Lower leg skin (tissue), 3 donors: ENCODE data around the gene OR2B6.

Source experiments
- CTCF ChIP-seq, 3 donors: fragments of 450-650 bp; IDR thresholded peaks; one replicate each; pipeline ENCODE4 v1.5.1; 2016; ENCODE audit warnings: antibody characterized with exemption in 3 of 3, mild to moderate bottlenecking in 3 of 3, moderate library complexity in 2 of 3
- POLR2A ChIP-seq, 2 donors: fragments of 450-650 bp; IDR thresholded peaks; one replicate each; pipeline ENCODE4 v1.6.1; 2016 to 2017; ENCODE audit warnings: antibody characterized with exemption in 2 of 2, mild to moderate bottlenecking in 1 of 2, moderate library complexity in 1 of 2

DNA sequence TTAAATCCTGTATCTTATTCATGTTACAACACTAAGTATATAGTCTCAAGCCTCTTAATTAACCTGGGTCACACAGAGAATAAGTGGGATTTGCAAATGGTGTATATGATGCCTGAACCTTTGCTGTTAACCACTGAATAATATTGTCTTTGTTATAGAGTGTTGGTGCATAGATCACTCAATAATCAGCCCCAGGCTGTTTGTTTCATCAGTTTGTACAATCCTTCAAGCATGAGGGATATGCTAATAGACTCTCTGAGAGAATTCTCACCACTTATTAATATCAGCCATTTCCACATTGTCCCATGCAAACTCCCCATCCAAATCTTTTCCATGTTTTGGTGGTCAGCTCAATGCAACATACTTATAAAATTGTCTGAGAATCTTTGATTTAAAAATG is 21.7 kb downstream of the OR2B6 start:
- no peak for TF ChIP-seq CTCF (IDR thresholded peaks at IDR 0.05)
- no peak for TF ChIP-seq POLR2A (IDR thresholded peaks at IDR 0.05)
